ENCODE measurements around the gene MYOT.

Gene MYOT, protein sequence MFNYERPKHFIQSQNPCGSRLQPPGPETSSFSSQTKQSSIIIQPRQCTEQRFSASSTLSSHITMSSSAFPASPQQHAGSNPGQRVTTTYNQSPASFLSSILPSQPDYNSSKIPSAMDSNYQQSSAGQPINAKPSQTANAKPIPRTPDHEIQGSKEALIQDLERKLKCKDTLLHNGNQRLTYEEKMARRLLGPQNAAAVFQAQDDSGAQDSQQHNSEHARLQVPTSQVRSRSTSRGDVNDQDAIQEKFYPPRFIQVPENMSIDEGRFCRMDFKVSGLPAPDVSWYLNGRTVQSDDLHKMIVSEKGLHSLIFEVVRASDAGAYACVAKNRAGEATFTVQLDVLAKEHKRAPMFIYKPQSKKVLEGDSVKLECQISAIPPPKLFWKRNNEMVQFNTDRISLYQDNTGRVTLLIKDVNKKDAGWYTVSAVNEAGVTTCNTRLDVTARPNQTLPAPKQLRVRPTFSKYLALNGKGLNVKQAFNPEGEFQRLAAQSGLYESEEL

GRCh38 chr5:137867664-137868063 is at the start of gene MYOT:
MYOT (plus strand) TSS chr5:137867860; CDS start chr5:137870652, 2,792 bp downstream.
- no peak for DNase-seq (ENCODE audit: low read depth in 2 of 2)

GRCh38 chr5:137819766-137820165 is 47.9 kb upstream of the MYOT start:
- DNase-seq (ENCODE audit: low read depth in 2 of 2) = no peak

- DNase-seq (ENCODE audit: low read depth in 2 of 2) = peak in 1 of 2 experiments; percentile 10
Measured at GRCh38 chr5:137822158-137822764, 45.4 kb upstream of the MYOT start.

GRCh38 chr5:137822984-137823383 is 44.7 kb upstream of the MYOT start:
- DNase-seq (ENCODE audit: low read depth in 2 of 2) = no peak

DNA sequence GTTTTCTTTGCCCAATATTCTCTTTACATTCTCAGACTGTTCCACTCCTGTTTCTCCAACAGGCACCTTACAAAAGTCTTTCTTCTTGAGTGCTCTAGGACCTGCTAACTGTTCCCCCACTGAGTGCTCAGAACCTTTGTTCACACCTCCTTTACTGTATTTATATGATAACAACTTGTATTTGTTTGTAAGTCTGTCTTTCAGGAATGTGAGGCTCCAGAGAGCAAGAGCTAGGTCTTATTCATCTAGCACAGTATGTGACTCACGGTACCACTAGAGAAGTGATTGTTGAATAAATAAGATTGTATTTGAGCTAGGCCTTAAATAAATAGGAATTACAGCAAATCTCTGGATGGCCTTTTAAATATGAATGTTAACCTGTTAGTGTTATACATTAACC is 42.5 kb upstream of the MYOT start:
- no peak for DNase-seq (ENCODE audit: low read depth in 2 of 2)

DNA sequence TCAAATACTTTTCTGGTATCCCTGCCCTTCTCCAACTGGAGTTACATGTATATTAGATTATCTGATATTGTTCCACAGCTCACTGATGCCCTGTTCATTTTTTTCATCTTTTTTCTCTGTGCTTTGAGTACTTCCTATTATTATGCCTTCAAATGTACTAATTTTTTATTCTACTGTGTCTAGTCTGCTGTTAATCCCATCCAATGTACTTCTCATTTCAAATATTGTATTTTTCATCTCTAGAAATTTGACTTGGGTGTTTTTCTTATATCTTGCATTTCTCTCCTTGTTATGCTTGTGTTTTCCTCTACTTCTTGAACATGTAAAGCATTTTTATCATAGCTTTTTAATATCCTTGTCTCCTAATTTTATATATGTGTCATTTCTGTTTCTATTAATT is 41.6 kb upstream of the MYOT start:
- no peak for DNase-seq (ENCODE audit: low read depth in 2 of 2)

DNA sequence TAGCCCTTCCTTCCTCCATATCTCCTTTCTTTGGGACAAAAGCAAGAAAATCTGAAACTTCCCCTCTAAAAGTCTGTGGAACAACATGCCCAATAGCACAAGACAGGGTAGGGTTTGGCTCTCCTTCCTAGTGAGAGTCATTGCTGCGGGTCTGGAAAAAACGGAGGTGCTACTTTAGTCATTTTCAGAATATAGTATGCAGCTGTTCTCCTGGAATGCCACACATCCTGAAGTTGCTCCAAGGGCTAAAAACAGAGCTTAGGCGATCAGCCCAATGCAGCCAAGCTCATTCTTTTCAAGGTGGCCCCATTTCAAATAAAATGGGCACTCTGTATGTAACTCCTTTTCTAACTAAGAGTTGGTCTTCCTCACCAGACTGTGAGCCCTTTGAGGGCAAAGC is 39.5 kb upstream of the MYOT start:
- no peak for DNase-seq (ENCODE audit: low read depth in 2 of 2)

DNA sequence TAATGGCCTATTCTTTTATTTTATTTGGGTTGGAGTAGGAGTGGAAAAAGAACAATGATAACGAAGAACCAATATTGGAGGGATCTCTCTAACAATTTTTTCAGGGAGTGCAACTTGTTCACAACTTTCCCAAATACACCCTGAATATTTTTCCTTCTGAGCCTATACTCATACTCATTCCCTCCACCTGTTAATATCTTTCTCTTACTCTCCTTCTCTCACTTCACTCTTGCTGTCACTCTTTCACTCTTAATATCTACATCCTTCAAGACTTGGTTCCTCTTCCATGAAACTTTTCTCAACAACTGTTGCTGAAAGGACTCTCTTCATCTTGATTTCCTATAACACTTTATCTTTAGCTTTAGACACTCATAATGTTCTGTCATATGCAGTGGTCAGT is 39.0 kb upstream of the MYOT start:
- no peak for DNase-seq (ENCODE audit: low read depth in 2 of 2)

- DNase-seq (ENCODE audit: low read depth in 2 of 2) = no peak
Measured at GRCh38 chr5:137831105-137831504, 36.6 kb upstream of the MYOT start.

GRCh38 chr5:137831526-137831925 is 36.1 kb upstream of the MYOT start:
- DNase-seq (ENCODE audit: low read depth in 2 of 2) = no peak

- DNase-seq (ENCODE audit: low read depth in 2 of 2) = no peak
Measured at GRCh38 chr5:137832416-137832815, 35.2 kb upstream of the MYOT start.

DNA sequence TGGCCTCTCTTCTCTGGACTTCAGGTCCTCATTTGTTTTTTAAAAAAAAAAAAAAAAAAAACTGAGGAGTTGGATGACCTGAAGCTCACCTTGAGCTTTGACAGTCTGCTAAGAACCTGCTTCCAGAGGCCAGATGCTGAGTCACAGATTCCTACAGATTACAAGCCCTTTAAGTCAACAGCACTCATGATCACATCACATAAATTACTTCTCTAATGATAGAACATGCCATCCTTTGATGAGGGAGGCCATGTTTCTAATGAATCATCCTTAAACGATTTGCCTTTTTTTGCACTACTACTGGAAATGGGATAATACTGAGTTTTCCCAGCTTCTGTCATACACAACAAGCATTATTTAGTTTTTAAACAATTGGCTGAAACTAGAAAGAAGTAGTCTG is 34.2 kb upstream of the MYOT start:
- peak; percentile 53 to 59 for DNase-seq (ENCODE audit: low read depth in 2 of 2)

DNA sequence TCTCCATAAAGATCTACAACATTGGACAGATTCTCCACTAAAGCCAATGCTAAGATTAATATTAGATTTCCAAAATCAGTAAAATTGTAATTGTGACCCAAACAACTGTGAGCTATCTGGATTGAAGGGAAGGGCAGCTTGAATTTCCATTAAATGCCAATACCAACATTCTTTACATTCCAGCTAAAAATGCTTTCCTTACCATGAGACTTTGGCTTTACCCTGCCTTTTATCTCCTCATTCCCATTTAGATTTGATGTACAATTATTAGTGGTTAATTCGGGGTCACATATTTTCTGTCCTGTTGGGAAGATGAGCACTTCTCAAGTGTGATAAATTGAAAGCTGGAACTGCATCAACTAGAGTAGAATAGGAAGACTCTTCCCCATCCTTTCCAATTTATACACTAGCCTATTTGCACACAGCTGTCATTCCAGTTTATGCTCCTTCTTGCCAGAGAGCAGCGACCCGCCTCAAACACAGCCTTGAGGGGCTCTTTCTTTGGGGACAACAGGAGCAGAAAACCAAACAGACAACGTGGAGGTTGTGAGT is 33.1 kb upstream of the MYOT start:
- no peak for DNase-seq (ENCODE audit: low read depth in 2 of 2)

DNA sequence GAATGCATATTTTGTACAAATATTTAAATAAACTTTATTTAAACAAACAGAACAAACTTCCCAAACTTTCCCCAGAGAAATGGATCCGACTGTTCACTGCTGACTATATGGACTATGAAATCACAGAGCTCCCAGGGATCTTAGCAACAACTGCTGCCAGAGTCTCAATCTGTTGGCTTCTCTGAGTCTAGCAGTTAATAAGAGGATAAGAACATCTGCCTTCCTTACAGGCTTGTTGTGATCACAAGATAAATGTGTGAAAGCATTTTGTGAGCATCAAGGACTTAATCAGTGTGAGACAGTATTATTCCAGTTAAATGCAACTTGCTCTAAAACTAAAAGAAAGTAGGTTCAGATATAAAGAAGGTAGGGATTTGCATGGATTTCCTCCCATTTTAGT is 31.4 kb upstream of the MYOT start:
- DNase-seq (ENCODE audit: low read depth in 2 of 2) = no peak

GRCh38 chr5:137836997-137837396 is 30.7 kb upstream of the MYOT start:
- no peak for DNase-seq (ENCODE audit: low read depth in 2 of 2)

GRCh38 chr5:137837491-137838394 is 29.9 kb upstream of the MYOT start:
- DNase-seq (ENCODE audit: low read depth in 2 of 2) = no peak

- no peak for DNase-seq (ENCODE audit: low read depth in 2 of 2)
Measured at GRCh38 chr5:137838976-137839375, 28.7 kb upstream of the MYOT start.

DNA sequence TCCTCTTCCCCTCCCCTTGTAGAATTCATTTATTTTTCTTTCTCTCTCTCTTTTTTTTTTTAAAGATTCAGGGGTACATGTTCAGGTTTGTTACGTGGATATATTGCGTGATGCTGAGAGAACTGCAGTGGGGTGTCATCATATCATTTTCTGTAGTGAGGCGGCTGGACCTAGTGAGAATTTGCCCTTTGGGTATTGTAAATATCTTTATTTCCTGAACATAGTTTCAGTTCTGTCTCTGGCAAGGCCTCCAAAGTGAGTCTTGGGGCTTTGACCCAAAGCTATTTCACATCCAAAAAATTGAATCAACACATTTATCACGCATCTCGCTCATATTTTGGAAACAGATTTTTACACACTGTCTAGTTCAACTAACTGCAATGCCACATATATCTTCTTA is 25.4 kb upstream of the MYOT start:
- no peak for DNase-seq (ENCODE audit: low read depth in 2 of 2)

- DNase-seq (ENCODE audit: low read depth in 2 of 2) = no peak
Measured at GRCh38 chr5:137843676-137844299, 23.9 kb upstream of the MYOT start.

GRCh38 chr5:137845472-137845871 is 22.2 kb upstream of the MYOT start:
- DNase-seq (ENCODE audit: low read depth in 2 of 2) = no peak

GRCh38 chr5:137847687-137848086 is 20.0 kb upstream of the MYOT start:
- no peak for DNase-seq (ENCODE audit: low read depth in 2 of 2)

Data from fibroblast of skin of left quadriceps (primary cell).